OCI-LY7 (cell line): ENCODE measurements around the gene PTPN12. TPM values are rescaled to one million over a fixed set of nuclear protein-coding genes. Genes with fewer than 3 reads are reported as not detected.

ENCODE experiments used
- BruUV-seq: library from RNA; stranded (reverse); fragments of 400-500 nt; replicated peaks from 2 replicates; lab custom pipeline; 2021; lab: Mats Ljungman, UMichigan
- CTCF ChIA-PET: fragments of 300-600 bp; sonication (Branson Sonifier 250); formaldehyde crosslinking; loops from one replicate; lab custom pipeline; 2022; ENCODE audit warnings: antibody characterized with exemption; ENCODE audit not compliant: unreplicated experiment; lab: Charles Lee
- POLR2A ChIA-PET: fragments of 300-600 bp; sonication (Branson Sonifier 250); formaldehyde crosslinking; loops from one replicate; lab custom pipeline; 2022; ENCODE audit warnings: antibody characterized with exemption; lab: Charles Lee
- DNase-seq: peaks from one replicate; pipeline ENCODE4 v3.0.0-alpha.2; 2015; ENCODE audit warnings: low spot score
- H2AFZ ChIP-seq: fragments of 200-600 bp; sonication (generic), shearing (Covaris generic); 2 replicates; pipeline ENCODE4 v1.6.1; 2014; ENCODE audit warnings: mild to moderate bottlenecking, antibody characterized with exemption, low read length, moderate library complexity
- H3K27ac ChIP-seq: fragments of 200-600 bp; sonication (generic); 2 replicates; pipeline ENCODE4 v1.5.1; 2014; ENCODE audit warnings: mixed run types, low read depth, mild to moderate bottlenecking, moderate library complexity, low read length, inconsistent platforms; ENCODE audit not compliant: poor library complexity, severe bottlenecking
- H3K36me3 ChIP-seq: fragments of 200-600 bp; sonication (generic); 2 replicates; pipeline ENCODE4 v1.6.1; 2014; ENCODE audit warnings: mild to moderate bottlenecking, antibody characterized with exemption, low read length, moderate library complexity, mixed read lengths; ENCODE audit not compliant: insufficient read depth
- H3K4me1 ChIP-seq: fragments of 200-600 bp; sonication (generic); 2 replicates; pipeline ENCODE4 v1.5.1; 2014; ENCODE audit warnings: mild to moderate bottlenecking, low read length; ENCODE audit not compliant: insufficient read depth, poor library complexity, severe bottlenecking
- H3K4me2 ChIP-seq: fragments of 200-600 bp; sonication (generic); 2 replicates; pipeline ENCODE4 v1.6.1; 2014; ENCODE audit warnings: mild to moderate bottlenecking, low read length
- H3K4me3 ChIP-seq: fragments of 200-600 bp; sonication (generic); 2 replicates; pipeline ENCODE4 v1.5.1; 2014; ENCODE audit warnings: mild to moderate bottlenecking, low read depth, low read length; ENCODE audit not compliant: poor library complexity, severe bottlenecking
- H3K79me2 ChIP-seq: fragments of 200-600 bp; sonication (generic); 2 replicates; pipeline ENCODE4 v1.6.1; 2016; ENCODE audit warnings: low read depth, mild to moderate bottlenecking, low read length, moderate library complexity, mixed read lengths; ENCODE audit not compliant: insufficient read depth
- H3K9me2 ChIP-seq: fragments of 200-600 bp; sonication (generic); 2 replicates; pipeline ENCODE4 v1.6.1; 2016; ENCODE audit warnings: mild to moderate bottlenecking, low read length, mixed read lengths; ENCODE audit not compliant: insufficient read depth
- H3K9me3 ChIP-seq: fragments of 200-600 bp; sonication (generic); 2 replicates; pipeline ENCODE4 v1.6.1; 2014; ENCODE audit warnings: mild to moderate bottlenecking, mixed run types, low read length, mixed read lengths
- H4K20me1 ChIP-seq: fragments of 200-600 bp; sonication (generic); 2 replicates; pipeline ENCODE4 v1.6.1; 2014; ENCODE audit warnings: mild to moderate bottlenecking, antibody characterized with exemption, low read length, moderate library complexity, mixed read lengths; ENCODE audit not compliant: insufficient read depth
- CTCF ChIP-seq: fragments of 200-600 bp; sonication (generic); conservative IDR thresholded peaks from 2 replicates; pipeline ENCODE4 v1.5.1; 2014; ENCODE audit warnings: mild to moderate bottlenecking, antibody characterized with exemption, low read length, moderate library complexity, mixed read lengths
- EZH2phosphoT487 ChIP-seq: fragments of 200-600 bp; sonication (generic); IDR thresholded peaks from 2 replicates; pipeline ENCODE4 v1.6.1; 2018; ENCODE audit warnings: low read depth, borderline replicate concordance, mild to moderate bottlenecking, mixed run types, antibody characterized with exemption, low read length, moderate library complexity, mixed read lengths
- intact Hi-C: fragments of 100-400 bp; cut with micrococcal nuclease; formaldehyde crosslinking; loops from one replicate; pipeline ENCODE4 v1.10.0; 2022; ENCODE audit not compliant: unreplicated experiment
- total RNA-seq, 2 experiments: library from RNA; depleted of rRNA in 1 of 2; stranded (reverse); fragments of >200 nt in 1 of 2; shearing (Covaris generic) in 1 of 2; gene quantifications; 2 replicates each; pipeline ENCODE4 v1.2.3, GENCODE V29; 2014 to 2022

PTPN12 gene
- total RNA-seq, 2 experiments from 2014 or later, result 2.7 to 19.1 TPM

GRCh38 chr7:77653572-77653971, 116.5 kb downstream of the PTPN12 start:
- POLR2A ChIA-PET, result interaction anchor here (0.6 kb wide), 2 partner anchors 253 to 451 kb away, joined by 3 read pairs; no protein-coding TSS in a partner anchor
- no peaks in the 10 kb centered on the region for H4K20me1 ChIP-seq
- no peaks in the 10 kb centered on the region for H3K36me3 ChIP-seq
- no peaks in the 10 kb centered on the region for H3K4me1 ChIP-seq
- DNase-seq, result no peak
- no peaks in the 10 kb centered on the region for H3K79me2 ChIP-seq
- BruUV-seq, result no TSS peak
- no peak overlapping the region for H3K27ac ChIP-seq
- intact Hi-C loops, result loop anchor here (10.0 kb wide), 1 partner anchor 571 kb away; no protein-coding TSS in a partner anchor
- no peaks in the 10 kb centered on the region for H3K9me3 ChIP-seq
- CTCF ChIA-PET, result no interaction called here
- no peak for TF ChIP-seq EZH2phosphoT487
- TF ChIP-seq CTCF, result no peak
- no peak overlapping the region for H3K4me3 ChIP-seq
- H3K4me2 ChIP-seq, result no peak overlapping the region
- H2AFZ ChIP-seq, result no peak overlapping the region
- no peaks in the 10 kb centered on the region for H3K9me2 ChIP-seq

- no peak for DNase-seq
- Histone ChIP-seq H3K36me3 (no peaks in the 10 kb centered on the region), H3K9me3 (no peaks in the 10 kb centered on the region), H3K9me2 (no peaks in the 10 kb centered on the region), H3K4me3 (no peak overlapping the region), H3K4me1 (no peaks in the 10 kb centered on the region), H4K20me1 (no peaks in the 10 kb centered on the region), H3K4me2 (no peak overlapping the region), H2AFZ (no peak overlapping the region), H3K79me2 (no peaks in the 10 kb centered on the region), H3K27ac (no peak overlapping the region)
- intact Hi-C loops, result loop anchor here (5.0 to 10.0 kb wide), 2 partner anchors 367 to 569 kb away; no protein-coding TSS in a partner anchor
- TF ChIP-seq EZH2phosphoT487, result no peak
- TF ChIP-seq CTCF, result no peak
- no TSS peak for BruUV-seq
- ChIA-PET POLR2A (interaction anchor here (0.7 to 1.3 kb wide), 3 partner anchors 40 to 101 kb away, joined by 3 read pairs; no protein-coding TSS in a partner anchor), CTCF (interaction anchor here (0.6 kb wide), 1 partner anchor 116 kb away, joined by 3 read pairs; no protein-coding TSS in a partner anchor)
These were observed 118.3 kb downstream of the PTPN12 start for GRCh38 chr7:77655356-77655755.

GRCh38 chr7:77655836-77656455, 118.9 kb downstream of the PTPN12 start:
- H2AFZ ChIP-seq, result no peak overlapping the region
- DNase-seq, result no peak
- no peak overlapping the region for H3K27ac ChIP-seq
- CTCF ChIA-PET, result no interaction called here
- H3K79me2 ChIP-seq, result no peaks in the 10 kb centered on the region
- H3K9me2 ChIP-seq, result no peaks in the 10 kb centered on the region
- no peaks in the 10 kb centered on the region for H3K9me3 ChIP-seq
- TF ChIP-seq EZH2phosphoT487 (no peak), CTCF (no peak)
- no peaks in the 10 kb centered on the region for H3K4me1 ChIP-seq
- intact Hi-C loops, result loop anchor here (2.0 to 10.0 kb wide), 4 partner anchors 285 to 569 kb away; no protein-coding TSS in a partner anchor
- no peaks in the 10 kb centered on the region for H4K20me1 ChIP-seq
- no peak overlapping the region for H3K4me3 ChIP-seq
- H3K4me2 ChIP-seq, result no peak overlapping the region
- H3K36me3 ChIP-seq, result no peaks in the 10 kb centered on the region
- POLR2A ChIA-PET, result interaction anchor here (0.7 to 0.9 kb wide), 2 partner anchors 18 to 40 kb away, joined by 3 to 4 read pairs; no protein-coding TSS in a partner anchor
- BruUV-seq, result no TSS peak
